ENCODE results near the gene PRKCE. TPM values are rescaled to one million over a fixed set of nuclear protein-coding genes. Genes with fewer than 3 reads are reported as not detected.
"Not testable (repeated sequence)": the region's sequence is repeated elsewhere in the genome, so short reads cannot be mapped to it uniquely, and the experiment has no call there.

Gene PRKCE
- total RNA-seq, 2 experiments from 2014 or later, result 7.0 to 7.3 TPM

DNA sequence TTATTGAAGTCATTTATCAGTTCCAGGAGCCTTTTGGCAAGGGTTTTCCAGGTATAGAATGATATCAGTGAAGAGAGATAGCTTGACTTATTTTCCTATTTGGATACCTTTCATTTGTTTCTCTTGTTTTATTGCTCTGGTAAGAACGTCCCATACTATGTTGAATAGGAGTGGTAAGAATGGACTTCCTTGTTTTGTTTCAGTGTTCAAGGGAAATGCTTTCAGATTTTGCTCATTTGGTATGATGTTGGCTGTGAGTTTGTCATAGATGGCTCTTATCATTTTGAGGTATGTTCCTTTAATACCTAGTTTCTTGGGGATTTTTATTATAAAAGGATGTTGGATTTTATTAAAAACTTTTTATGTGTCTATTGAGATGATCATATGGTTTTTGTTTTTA is 558.6 kb downstream of the PRKCE start:
- ChIA-PET CTCF (no interaction called here), POLR2A (no interaction called here)

DNA sequence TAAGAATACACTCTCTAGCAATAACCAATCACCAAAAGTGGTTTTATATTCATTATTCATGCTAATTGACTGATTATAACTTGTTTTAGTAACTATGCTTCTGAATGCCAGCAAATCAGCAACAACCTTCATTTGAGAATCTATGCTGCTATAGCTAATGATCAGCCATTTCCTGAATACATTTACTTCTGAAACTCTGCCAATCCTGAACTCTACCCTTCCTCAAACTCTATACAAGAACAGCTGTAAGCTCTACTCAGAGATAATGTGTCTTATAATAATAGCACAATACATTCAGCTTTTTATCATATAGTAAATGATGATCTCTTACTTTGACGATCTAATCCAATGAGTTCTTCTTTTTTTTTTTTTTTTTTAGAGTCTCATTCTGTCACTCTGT is 560.0 kb downstream of the PRKCE start:
- CTCF ChIA-PET, result no interaction called here
- POLR2A ChIA-PET, result no interaction called here

DNA sequence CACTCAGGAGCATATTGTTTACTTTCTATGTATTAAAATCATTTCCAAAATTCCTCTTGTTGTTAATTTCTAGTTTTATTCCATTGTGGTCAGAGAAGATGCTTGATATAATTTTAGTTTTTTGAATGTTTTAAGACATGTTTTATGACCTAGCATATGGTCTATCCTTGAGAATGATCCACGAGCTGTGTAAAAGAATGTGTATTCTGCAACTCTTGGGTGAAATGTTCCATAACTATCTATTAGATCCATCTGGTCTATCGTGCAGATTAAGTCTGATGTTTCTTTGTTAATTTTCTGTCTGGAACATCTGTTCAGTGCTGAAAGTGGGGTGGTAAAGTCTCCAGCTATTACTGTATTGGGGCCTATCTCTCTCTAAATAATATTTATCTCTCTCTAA is 562.4 kb downstream of the PRKCE start:
- POLR2A ChIA-PET, result no interaction called here
- CTCF ChIA-PET, result no interaction called here

DNA sequence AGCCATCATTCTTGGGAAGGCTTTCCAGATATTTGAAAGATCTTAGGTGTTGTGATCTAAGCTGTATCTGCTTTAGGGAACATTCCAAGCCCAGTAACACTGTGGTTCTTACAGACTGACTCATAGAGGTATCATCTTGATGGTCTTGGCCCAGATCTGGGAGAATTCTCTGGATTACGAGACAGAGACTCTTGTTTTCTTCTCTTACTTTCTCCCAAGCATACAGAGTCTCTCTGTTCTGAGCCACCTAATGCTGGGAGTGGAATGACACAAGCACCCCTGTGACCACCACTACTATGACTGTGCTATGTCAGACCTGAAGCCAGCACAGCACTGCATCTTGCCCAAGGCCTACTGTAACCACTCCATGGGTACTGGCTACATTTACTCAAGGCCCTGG is 564.7 kb downstream of the PRKCE start:
- ChIA-PET CTCF (no interaction called here), POLR2A (no interaction called here)

DNA sequence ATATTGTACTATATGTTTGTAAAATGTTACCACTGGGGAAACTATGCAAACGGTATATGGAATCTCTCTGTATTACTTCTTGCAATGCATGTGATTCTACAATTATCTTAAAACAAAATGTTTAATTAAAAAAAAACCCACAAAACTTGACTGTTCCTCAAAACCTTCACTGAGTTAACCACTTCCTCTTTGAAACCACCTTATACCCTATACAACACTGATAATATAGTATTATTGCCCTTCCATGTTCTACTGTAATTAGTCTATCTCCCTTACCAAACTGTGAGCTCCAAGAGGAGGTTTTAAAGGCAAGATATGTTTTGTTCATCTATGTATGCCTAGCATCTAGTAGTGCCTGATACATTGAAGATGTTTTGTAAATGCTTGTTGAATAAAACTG is 572.0 kb downstream of the PRKCE start:
- CTCF ChIA-PET, POLR2A ChIA-PET: not testable (repeated sequence)

DNA sequence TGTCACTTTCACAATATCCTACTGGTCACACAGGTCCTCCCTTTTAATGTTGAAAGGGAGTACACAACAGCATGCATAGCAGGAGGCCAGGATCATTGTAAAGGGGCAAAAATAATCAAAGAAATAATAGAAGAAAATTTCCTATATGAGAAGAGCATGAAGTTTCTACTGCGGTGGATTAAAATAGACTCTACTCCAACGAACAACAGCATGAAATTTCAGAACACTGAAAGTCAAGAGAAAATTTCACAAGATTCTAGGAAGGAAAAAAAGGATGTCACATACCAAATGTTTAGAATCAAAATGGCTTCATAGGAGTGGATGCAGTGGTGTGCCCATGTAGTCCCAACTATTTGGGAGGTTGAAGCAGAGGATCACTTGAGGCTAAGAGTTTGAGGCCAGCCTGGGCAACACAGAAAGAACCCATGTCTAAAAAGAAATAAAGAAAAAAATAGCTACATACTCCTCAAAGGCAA is 573.7 kb downstream of the PRKCE start:
- POLR2A ChIA-PET, result interaction anchor here (0.8 kb wide), 1 partner anchor 8 kb away, joined by 4 read pairs; no protein-coding TSS in a partner anchor

DNA sequence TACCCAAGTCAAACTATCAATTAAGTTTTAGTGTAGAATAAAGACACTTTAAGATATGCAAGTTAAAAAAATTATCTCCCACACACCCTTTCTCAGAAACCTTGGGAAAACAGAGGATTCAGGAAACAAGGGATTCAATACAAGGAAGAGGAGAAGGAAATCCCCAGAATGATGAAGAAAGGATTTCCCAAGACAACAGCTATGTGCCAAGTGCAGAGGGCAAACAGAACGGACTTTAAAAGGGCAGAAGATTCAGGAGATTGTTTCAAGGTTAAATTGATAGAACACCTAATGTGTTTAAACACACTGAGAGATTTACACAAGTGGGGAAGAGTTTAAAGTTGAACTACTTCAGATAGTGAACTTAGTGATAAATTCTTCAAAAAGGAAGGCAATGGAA is 574.3 kb downstream of the PRKCE start:
- CTCF ChIA-PET, result no interaction called here
- POLR2A ChIA-PET, result no interaction called here

More for the DNA sequence above, 573.7 kb downstream of the PRKCE start:
- CTCF ChIA-PET, result no interaction called here

DNA sequence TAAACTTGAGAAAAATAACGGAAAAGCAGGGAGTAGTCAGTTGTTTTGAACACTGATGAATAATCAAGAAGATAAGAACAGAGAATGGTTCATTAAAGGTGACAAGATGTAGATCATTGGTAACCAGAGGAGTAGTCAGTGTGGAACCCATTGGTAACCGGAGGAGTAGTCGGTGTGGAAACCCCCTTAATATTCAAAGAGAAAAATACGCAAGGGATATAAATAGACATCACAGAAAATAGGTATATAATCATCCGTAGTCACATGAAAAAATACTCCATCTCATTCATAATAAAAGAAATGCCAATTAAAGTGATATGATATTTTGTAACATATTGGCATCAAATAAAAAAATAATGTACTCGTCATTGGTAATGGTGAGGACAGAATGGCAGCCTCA is 575.1 kb downstream of the PRKCE start:
- ChIA-PET POLR2A (no interaction called here), CTCF (no interaction called here)

DNA sequence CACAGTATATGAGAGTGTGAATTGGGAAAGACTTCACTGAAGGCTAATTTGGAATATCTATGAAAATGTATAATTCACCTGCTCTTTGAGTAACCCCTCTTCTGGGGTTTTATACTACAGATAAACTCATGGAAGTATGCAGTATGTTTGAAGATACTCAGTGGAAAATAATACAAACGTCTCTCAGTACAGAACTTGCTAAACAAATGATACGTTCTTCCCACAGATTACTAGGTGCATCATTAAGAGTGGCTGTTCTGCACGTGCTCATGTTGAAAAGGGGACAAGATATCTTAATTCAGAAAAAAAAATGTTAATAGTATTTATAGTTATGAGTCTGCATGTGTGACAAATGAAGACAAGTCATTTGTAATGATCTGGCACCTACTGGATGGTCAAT is 575.5 kb downstream of the PRKCE start:
- POLR2A ChIA-PET, result no interaction called here
- CTCF ChIA-PET, result interaction anchor here (1.1 kb wide), 1 partner anchor 234 kb away, joined by 3 read pairs; no protein-coding TSS in a partner anchor

DNA sequence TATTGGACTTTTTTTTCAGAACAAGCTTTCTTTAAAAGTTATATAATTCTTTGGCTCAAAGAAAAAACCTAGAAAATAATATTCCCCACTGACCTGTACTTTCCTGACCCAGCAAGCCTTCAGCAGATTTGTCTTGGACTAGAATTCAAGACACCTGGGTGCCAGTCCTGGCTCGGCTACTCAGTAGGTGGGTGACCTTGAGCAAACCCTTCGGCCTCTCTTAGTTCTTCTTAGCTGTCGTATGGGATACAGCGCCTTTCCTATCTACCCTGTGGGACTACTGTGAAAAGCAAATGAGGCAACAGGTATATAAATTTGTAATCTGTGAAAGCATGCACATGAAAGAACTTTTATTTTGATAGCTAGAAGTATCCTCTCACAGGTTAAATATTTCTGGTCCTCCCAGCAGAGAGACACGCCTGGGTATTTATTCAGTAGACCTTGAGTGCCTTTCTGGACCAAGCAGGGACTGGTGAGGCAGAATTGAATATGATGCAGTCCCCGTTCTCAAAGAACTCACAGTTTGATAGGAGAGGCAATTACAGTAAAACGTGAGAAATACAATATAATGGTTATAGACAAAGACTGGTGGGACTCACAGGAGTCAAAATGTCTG is 576.3 kb downstream of the PRKCE start:
- ChIA-PET POLR2A (no interaction called here), CTCF (interaction anchor here (0.7 to 1.1 kb wide), 3 partner anchors 11 to 234 kb away, joined by 3 to 4 read pairs (median 3); no protein-coding TSS in a partner anchor)

DNA sequence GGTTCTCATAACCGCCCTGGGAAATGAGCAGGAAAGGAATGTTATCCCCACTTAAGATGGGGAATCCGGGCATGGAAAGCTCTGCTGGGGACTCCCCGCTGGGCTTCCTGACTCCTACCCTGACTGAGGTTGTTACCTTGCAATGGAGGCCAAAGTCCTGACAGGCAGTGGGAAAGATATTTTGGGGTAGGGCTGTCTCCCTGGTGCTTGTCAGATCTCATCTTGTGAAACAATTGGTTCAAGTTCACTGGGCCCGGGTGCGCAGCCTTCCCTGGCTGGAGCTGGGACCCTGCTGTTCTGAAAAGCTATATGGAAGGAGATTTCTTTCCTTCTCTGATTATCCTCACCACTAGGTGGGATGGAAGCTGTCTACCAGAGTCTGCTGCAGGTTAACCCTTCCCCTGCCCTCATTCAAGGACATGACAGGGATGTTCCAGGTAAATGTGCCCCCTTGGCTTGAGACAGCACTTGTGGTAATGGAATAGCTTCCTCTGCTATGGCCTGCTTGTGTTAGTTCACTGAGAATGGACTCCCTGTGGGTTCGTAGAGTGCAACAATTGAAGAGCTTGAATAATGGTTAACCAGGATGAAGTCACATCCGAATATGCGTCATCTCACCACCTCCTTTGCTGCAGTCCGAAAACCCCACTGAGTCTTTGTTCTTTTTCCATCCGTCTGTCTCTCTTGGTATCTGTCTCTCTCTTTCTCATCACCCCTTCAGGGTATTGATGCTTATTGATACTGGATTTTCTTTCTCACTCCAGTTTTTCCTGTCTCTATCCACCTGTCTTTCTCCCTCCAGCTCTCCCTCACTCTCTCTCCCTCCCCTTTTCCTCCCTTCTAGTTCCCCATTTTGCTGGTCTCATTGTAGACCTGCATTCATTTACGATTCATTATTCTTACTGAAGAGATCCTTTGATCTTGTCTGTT is 577.9 kb downstream of the PRKCE start:
- CTCF ChIA-PET, result interaction anchor here (0.6 to 3.3 kb wide), 3 partner anchors 10 to 166 kb away, joined by 3 to 12 read pairs (median 4); partner anchors contain the start of gene EPAS1
- POLR2A ChIA-PET, result interaction anchor here (1.0 to 1.6 kb wide), 3 partner anchors 10 to 161 kb away, joined by 4 to 11 read pairs (median 5); no protein-coding TSS in a partner anchor

DNA sequence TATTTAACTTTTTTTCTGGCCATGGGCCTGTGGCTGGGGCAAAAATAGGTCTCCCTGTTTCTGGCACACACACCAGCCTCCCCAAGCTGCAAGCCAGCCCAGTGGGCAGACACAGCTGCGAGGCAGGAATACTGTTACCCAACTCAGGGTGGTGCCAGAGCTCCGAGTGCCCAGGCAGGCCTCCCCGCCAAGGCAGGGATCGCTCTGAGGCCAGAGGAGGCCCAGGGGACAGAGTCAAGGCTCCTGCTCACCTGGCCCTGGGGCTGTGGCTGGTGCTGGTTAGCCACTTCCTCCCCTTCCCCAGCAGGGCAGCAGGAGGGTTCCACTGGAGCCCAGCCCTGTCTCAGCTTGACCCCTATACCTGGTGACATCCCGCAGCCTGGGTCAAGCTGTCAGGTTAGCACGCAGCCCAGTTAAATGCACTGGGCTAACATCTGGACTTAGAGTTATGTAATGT is 578.7 kb downstream of the PRKCE start:
- ChIA-PET POLR2A (interaction anchor here (1.0 to 1.6 kb wide), 3 partner anchors 9 to 162 kb away, joined by 4 to 11 read pairs (median 5); no protein-coding TSS in a partner anchor), CTCF (interaction anchor here (0.6 to 3.3 kb wide), 3 partner anchors 9 to 166 kb away, joined by 3 to 12 read pairs (median 4); partner anchors contain the start of gene EPAS1)

DNA sequence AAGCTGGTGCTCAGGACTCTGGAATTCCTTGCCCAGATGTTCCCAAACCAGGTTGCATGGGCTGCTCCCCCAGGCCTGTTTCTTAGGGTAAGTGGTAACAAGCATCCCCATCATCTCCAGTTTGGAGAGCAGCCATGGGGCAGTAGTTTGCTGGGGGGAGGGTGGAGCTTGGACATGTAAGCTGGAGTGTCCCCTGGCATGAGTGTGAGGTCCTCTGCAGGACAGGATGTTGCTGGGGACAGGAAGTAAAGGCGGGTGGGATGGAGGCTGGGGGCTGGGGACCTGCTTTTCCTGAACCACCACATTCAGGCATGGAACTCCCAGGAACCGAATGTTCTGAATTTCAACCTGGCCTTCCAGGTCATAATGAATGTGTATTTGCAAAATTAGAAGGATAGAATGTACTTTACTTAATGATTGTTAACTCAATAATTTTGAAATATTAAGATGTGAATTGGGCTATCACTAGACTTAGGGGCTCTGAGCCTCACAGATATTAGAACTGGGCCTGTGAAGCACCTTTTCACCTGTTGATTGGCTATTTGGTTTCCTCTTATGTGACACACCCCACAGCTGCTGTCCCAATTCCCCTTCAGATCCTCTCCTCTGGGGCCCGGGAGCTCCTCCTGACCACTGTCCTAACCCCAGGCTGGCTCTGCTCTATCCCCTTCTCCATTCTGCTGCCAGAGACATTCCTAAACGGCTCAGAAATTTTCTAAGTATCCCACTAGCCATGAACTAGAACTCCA is 579.4 kb downstream of the PRKCE start:
- CTCF ChIA-PET, result interaction anchor here (1.8 to 3.3 kb wide), 2 partner anchors 8 to 67 kb away, joined by 4 to 12 read pairs; partner anchors contain the start of gene EPAS1
- POLR2A ChIA-PET, result interaction anchor here (1.6 kb wide), 1 partner anchor 151 kb away, joined by 11 read pairs; no protein-coding TSS in a partner anchor

DNA sequence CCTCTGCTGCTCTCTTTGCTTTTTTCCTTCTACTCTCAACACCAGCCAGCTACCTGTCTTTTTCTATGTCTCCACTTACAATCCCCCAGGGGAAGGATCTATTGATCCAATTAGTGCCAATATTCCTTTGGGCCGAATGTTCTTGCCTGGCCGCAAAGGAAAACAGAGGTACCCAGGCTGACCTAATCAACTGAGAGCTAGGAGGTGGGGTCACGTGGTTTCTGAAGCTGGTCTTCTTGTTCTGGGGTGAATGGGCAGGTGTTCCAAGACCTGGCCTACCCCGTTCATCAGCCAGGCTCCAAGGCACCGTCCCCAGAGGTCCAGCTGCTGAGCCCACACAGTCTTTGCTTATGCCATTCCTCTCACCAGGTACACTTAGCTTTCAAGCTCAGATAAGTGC is 580.2 kb downstream of the PRKCE start:
- POLR2A ChIA-PET, result no interaction called here
- CTCF ChIA-PET, result interaction anchor here (3.3 kb wide), 1 partner anchor 8 kb away, joined by 12 read pairs; no protein-coding TSS in a partner anchor

DNA sequence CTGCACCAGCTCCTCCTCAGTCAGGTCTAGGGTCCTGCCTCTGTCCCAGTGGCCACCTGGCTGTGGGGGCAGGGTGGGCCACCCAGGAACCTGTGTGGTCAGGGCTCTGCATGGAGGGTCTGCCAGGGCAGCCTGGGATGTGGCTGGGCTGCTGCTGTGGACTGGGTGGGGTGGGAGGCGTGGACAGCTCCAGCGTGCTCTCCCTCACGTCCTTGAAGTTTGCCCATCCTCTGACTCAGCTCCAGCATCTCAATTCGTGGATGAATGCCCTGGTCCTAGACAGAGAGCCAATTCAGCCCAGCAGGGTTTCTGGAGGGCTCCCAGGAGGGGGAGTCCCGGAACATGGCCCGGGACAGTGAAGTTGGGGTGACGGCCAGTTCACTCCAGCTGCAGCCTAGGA is 581.4 kb downstream of the PRKCE start:
- ChIA-PET POLR2A (interaction anchor here (1.1 kb wide), 1 partner anchor 8 kb away, joined by 4 read pairs; no protein-coding TSS in a partner anchor), CTCF (interaction anchor here (1.0 kb wide), 1 partner anchor 62 kb away, joined by 4 read pairs; no protein-coding TSS in a partner anchor)

DNA sequence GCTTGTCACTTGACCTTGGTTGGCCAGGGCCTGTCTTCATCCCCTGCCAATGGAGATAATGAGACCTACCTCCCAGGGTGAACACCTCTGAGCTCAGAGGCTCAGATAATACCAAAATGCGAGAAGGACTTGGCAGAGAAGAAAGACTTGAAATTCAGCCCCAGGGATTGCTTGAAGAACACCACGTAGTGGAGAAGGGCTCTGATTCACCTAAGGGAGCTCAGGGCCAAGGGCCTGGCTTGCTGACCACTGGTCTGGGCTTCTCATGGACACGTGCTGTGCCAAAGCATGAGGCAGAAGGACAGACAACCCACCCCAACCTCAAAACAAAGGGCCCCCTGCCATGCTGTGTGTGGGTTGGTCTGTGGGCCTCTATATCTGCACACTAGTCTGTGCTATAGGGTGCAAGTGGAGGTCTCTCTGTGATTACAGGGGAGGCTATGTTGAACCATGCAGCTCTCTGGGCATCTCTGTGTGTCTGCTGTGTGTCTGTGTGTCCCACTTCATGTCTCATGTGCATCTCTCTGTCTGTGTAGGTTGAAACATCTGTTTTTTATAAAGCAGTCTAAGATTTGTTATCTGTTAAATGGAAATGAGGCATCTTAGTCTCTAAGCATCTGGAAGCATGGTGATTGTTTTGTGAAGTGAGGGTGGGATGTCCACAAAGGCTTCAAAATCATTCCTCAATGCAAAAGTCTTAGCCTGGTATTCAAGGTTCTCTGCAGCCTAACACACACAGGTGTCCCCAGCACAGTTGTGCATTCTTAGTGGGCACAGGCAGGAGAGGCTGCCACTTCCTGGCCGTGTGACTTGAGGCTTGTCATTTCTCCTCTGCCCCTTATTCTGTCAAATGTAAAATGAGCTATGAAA is 584.8 kb downstream of the PRKCE start:
- ChIA-PET POLR2A (no interaction called here), CTCF (interaction anchor here (1.1 kb wide), 1 partner anchor 92 kb away, joined by 3 read pairs; no protein-coding TSS in a partner anchor)

DNA sequence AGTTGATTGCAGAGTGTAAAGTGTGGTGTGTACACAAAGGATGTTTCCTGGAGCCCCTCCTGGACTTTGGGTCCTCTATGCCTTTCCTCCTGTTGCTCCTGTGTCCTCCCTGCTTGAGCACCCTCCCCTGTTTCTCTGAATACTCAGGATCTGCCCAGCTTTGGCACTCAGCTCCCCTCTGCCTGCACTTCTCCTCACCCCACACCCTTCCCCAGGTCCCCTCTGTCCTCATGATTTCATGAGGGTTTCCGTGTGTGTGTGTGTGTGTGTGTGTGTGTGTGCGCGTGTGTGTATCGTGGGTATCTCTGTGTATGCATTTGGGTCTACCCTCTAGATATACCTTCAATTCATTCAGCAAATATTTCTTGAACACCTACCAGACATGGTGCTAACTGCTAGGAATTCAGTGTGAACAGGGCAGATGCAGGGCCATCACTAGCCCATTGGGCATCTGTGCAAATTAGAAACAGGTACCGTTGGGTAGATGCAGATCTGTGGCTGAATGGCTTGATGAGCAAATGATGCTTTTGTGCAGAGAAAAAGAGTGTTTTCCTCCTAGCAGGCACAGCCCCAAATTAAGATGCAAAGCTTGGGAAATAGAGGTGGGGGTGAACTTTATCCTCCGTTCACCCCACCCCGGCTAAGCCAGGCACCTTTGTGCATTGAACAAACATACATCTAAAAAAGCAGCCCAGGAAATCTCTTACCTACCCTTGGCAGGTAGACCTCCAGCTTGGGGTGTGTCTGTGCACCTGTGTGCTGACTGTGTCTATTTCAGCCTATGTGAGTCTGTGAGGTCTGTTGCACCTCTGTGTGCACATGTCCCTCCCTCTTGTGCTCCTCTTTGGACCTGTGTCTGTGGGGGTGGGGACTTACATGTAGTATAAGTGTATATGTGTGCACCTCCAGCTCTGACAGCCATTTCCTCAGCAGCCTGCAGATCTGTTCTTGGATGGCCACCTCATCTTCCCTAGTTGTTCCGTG is 585.7 kb downstream of the PRKCE start:
- POLR2A ChIA-PET, result no interaction called here
- CTCF ChIA-PET, result no interaction called here
